DOHH2 (cell line): ENCODE results near the gene MTHFSD.

Experiments
- H3F3A ChIP-seq: fragments of 200-600 bp; sonication (generic), shearing (Covaris generic); 2 replicates; pipeline ENCODE4 v1.6.0; 2016; ENCODE audit warnings: antibody characterized with exemption, mild to moderate bottlenecking; ENCODE audit not compliant: control insufficient read depth, insufficient read depth
- H3K27ac ChIP-seq: fragments of 200-600 bp; sonication (generic); 2 replicates; pipeline ENCODE4 v1.5.1; 2014; ENCODE audit warnings: low read depth, mild to moderate bottlenecking, low read length, moderate library complexity
- H3K27me3 ChIP-seq: fragments of 200-600 bp; sonication (generic); 2 replicates; pipeline ENCODE4 v1.6.1; 2014; ENCODE audit warnings: mild to moderate bottlenecking, low read length, mixed read lengths; ENCODE audit not compliant: control insufficient read depth
- H3K36me3 ChIP-seq: fragments of 200-600 bp; sonication (generic); 2 replicates; pipeline ENCODE4 v1.6.1; 2014; ENCODE audit warnings: mild to moderate bottlenecking, low read length, moderate library complexity, mixed read lengths; ENCODE audit not compliant: control insufficient read depth
- H3K4me1 ChIP-seq: fragments of 200-600 bp; sonication (generic); 2 replicates; pipeline ENCODE4 v1.6.1; 2014; ENCODE audit warnings: mild to moderate bottlenecking, low read length, mixed read lengths; ENCODE audit not compliant: control insufficient read depth
- H3K4me2 ChIP-seq: fragments of 200-600 bp; sonication (generic); 2 replicates; pipeline ENCODE4 v1.6.0; 2014; ENCODE audit warnings: mild to moderate bottlenecking, low read length, moderate library complexity
- H3K4me3 ChIP-seq: fragments of 200-600 bp; sonication (generic); 2 replicates; pipeline ENCODE4 v1.5.1; 2014; ENCODE audit warnings: mild to moderate bottlenecking, low read length, mixed read lengths
- H3K79me2 ChIP-seq: fragments of 200-600 bp; sonication (generic); 2 replicates; pipeline ENCODE4 v1.6.1; 2014; ENCODE audit warnings: mild to moderate bottlenecking, low read length, mixed read lengths; ENCODE audit not compliant: control insufficient read depth
- H3K9me2 ChIP-seq: fragments of 200-600 bp; sonication (generic); replicated peaks from 2 replicates; pipeline ENCODE4 v1.6.1; 2014; ENCODE audit warnings: mild to moderate bottlenecking, low read length, mixed read lengths; ENCODE audit not compliant: control insufficient read depth
- H3K9me3 ChIP-seq: fragments of 200-600 bp; sonication (generic); 2 replicates; pipeline ENCODE4 v1.6.1; 2014; ENCODE audit warnings: antibody characterized with exemption, low read length, mixed read lengths; ENCODE audit not compliant: control insufficient read depth, insufficient read depth
- H4K20me1 ChIP-seq: fragments of 200-600 bp; sonication (generic); 2 replicates; pipeline ENCODE4 v1.6.0; 2014; ENCODE audit warnings: low read depth, mild to moderate bottlenecking, antibody characterized with exemption, low read length, moderate library complexity; ENCODE audit not compliant: control insufficient read depth, insufficient read depth
- CTCF ChIP-seq: fragments of 200-600 bp; sonication (generic); IDR thresholded peaks from one replicate; pipeline ENCODE4 v1.5.1; 2014; ENCODE audit warnings: antibody characterized with exemption, mild to moderate bottlenecking, low read depth, low read length; ENCODE audit not compliant: poor library complexity, severe bottlenecking
- EZH2phosphoT487 ChIP-seq: fragments of 200-600 bp; sonication (generic); IDR thresholded peaks from 2 replicates; pipeline ENCODE4 v1.6.1; 2017; ENCODE audit warnings: borderline replicate concordance, mild to moderate bottlenecking, antibody characterized with exemption, low read length, moderate library complexity, mixed read lengths

Gene MTHFSD

GRCh38 chr16:86505185-86505898, 49.7 kb downstream of the MTHFSD start:
- no peaks in the 10 kb centered on the region; the same call in 1 of the 2 replicates for H3K4me1 ChIP-seq
- H3K9me2 ChIP-seq, result no peaks in the 10 kb centered on the region
- peaks cover 70% of the 10 kb centered on the region for H3K27me3 ChIP-seq
- H3K4me2 ChIP-seq, result no peak overlapping the region
- no peaks in the 10 kb centered on the region for H3K9me3 ChIP-seq
- no peak overlapping the region for H3K27ac ChIP-seq
- H3F3A ChIP-seq, result no peaks in the 10 kb centered on the region
- TF ChIP-seq EZH2phosphoT487 (no peak), CTCF (no peak)
- no peaks in the 10 kb centered on the region for H3K79me2 ChIP-seq
- H3K36me3 ChIP-seq, result no peaks in the 10 kb centered on the region
- no peaks in the 10 kb centered on the region for H4K20me1 ChIP-seq
- H3K4me3 ChIP-seq, result no peak overlapping the region

GRCh38 chr16:86504315-86505184, 50.5 kb downstream of the MTHFSD start:
- Histone ChIP-seq H3K4me3 (no peak overlapping the region), H3K27me3 (peaks cover 65% of the 10 kb centered on the region), H3F3A (no peaks in the 10 kb centered on the region), H3K9me2 (no peaks in the 10 kb centered on the region), H3K9me3 (no peaks in the 10 kb centered on the region), H3K36me3 (no peaks in the 10 kb centered on the region), H3K4me2 (no peak overlapping the region), H4K20me1 (no peaks in the 10 kb centered on the region), H3K4me1 (no peaks in the 10 kb centered on the region; the same call in 1 of the 2 replicates), H3K79me2 (no peaks in the 10 kb centered on the region), H3K27ac (no peak overlapping the region)
- no peak for TF ChIP-seq CTCF
- TF ChIP-seq EZH2phosphoT487, result no peak

GRCh38 chr16:86503830-86504229, 51.2 kb downstream of the MTHFSD start:
- no peaks in the 10 kb centered on the region for H3K9me3 ChIP-seq
- H3K36me3 ChIP-seq, result no peaks in the 10 kb centered on the region
- peaks cover 57% of the 10 kb centered on the region for H3K27me3 ChIP-seq
- H3K79me2 ChIP-seq, result no peaks in the 10 kb centered on the region
- TF ChIP-seq EZH2phosphoT487 (no peak), CTCF (no peak)
- no peak overlapping the region for H3K4me2 ChIP-seq
- H3K27ac ChIP-seq, result no peak overlapping the region
- H3K4me3 ChIP-seq, result no peak overlapping the region
- no peaks in the 10 kb centered on the region for H3K4me1 ChIP-seq
- H4K20me1 ChIP-seq, result no peaks in the 10 kb centered on the region
- H3F3A ChIP-seq, result no peaks in the 10 kb centered on the region
- H3K9me2 ChIP-seq, result no peaks in the 10 kb centered on the region
